AG09319 (cell line): ENCODE data around the gene SOX30.
A peak's percentile ranks its signal among the peaks of the same experiment; 100 is the strongest.

Source experiments
- DNase-seq: peaks from one replicate; pipeline ENCODE4 v3.0.0-alpha.2; 2010; ENCODE audit warnings: low read depth; ENCODE audit errors: extremely low read depth
- CTCF ChIP-seq: IDR thresholded peaks from 2 replicates; pipeline ENCODE4 v1.5.1; 2011; ENCODE audit warnings: low read depth, mild to moderate bottlenecking, inconsistent platforms, low read length, moderate library complexity

The SOX30 gene

GRCh38 chr5:157670662-157671591 is 18.7 kb upstream of the SOX30 start, which contains the start of gene C5orf52:
Gene C5orf52 (plus strand): TSS chr5:157671533. CDS start chr5:157671615, 82 bp downstream.
- DNase-seq = no peak
- no peak for TF ChIP-seq CTCF

GRCh38 chr5:157669701-157670097 is 17.5 kb upstream of the SOX30 start:
- TF ChIP-seq CTCF = no peak
- DNase-seq = no peak

- TF ChIP-seq CTCF = no peak
- DNase-seq = no peak
These were observed 16.1 kb upstream of the SOX30 start for GRCh38 chr5:157668356-157668755.

GRCh38 chr5:157665467-157666070 is 13.3 kb upstream of the SOX30 start:
- DNase-seq = peak; percentile 24
- no peak for TF ChIP-seq CTCF

GRCh38 chr5:157659868-157660660 is 7.8 kb upstream of the SOX30 start:
- no peak for TF ChIP-seq CTCF
- DNase-seq = no peak

GRCh38 chr5:157658893-157659292 is 6.7 kb upstream of the SOX30 start:
- DNase-seq = no peak
- no peak for TF ChIP-seq CTCF

GRCh38 chr5:157657516-157657915 is 5.3 kb upstream of the SOX30 start:
- DNase-seq = no peak
- no peak for TF ChIP-seq CTCF
